HG03159 (cell line): ENCODE measurements around the gene ANAPC15.

Source experiments
- ATAC-seq: cut with Tn5 transposase; IDR thresholded peaks from one replicate; pipeline ENCODE4 v1.9.1; 2021; ENCODE audit warnings: mild to moderate bottlenecking, moderate library complexity; ENCODE audit not compliant: unreplicated experiment

ANAPC15 gene

DNA sequence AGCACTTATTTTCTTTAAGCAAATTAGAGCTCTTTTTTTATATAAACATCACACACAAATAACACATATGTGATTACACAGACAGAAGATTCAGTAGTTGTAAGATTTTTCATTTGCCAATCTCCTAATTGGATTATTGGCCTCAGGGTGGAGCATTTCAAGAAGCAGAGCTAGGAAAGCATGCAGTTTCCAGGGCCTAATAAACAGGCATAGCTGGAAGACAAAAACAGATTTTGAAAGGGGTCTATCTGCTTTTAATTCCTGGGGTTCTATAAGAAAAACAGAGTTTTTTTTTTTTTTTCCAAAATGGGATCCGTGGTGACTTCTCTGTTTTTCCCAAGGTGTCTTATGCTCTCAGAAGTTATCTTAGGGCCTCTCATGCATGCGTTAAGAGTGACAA is 15.4 kb upstream of the ANAPC15 start:
- ATAC-seq = no peak

DNA sequence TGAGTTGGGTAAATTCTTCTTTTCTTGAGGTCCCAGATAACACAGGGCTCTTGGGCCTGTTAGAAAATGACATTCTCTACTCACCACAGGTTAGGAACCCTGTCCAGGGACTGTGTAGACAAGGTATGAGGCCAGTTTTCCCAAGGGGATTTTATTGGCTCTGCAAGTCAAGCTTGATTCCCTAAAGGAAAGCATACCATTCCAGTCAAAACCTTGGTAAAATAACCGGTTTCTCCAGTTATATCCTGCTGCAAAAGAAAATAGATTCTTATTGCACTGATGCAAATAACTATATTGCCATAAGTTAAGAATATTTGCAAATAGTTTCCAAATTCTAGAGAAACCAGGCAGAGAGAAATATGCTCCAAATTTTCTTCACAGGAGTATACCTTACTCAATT is 13.5 kb upstream of the ANAPC15 start:
- no peak for ATAC-seq

DNA sequence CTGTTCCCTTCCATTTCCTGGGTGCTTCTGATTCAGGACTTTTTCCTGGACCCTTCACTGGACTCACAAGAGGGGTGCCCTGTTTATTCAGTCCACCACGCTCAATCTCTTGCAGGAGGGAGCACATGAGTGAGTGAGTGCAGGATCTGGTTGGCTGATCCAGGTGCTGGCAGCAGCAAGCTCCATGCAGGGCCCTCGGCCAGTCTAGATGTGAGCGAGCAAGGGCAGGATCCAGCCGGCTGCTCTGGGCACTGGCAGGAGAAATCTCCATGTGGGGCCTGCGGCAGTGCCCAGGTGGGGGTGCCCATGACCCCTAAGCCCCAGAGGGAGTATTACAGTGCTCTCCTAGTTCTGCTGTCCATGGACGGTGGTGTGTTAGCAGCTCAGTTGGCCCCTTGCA is 11.6 kb upstream of the ANAPC15 start:
- no peak for ATAC-seq

DNA sequence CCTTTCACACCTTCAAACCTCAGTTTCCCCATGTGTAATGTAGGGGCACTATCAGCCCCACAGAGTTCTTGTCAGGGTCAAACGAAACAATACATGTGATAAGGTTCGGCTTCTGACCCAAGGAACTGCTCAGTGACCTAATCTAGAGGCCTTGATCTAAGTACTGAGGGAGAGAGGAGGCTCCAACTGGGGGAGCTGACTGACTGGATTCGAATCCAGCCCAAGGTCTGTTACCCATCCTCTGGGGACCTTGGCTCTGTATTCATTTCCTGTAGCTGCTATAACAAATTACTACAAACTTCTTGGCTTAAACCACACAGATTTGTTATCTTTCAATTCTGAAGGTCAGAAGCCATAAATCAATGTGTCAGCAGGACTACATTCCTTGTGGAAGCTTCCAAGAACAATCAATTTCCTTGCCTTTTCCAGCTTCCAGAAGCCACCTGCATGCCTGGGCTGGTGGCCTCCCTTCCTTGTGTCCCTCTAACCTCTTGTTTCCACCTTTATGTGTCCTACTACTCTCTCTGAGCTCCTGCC is 10.7 kb upstream of the ANAPC15 start:
- ATAC-seq = no peak

DNA sequence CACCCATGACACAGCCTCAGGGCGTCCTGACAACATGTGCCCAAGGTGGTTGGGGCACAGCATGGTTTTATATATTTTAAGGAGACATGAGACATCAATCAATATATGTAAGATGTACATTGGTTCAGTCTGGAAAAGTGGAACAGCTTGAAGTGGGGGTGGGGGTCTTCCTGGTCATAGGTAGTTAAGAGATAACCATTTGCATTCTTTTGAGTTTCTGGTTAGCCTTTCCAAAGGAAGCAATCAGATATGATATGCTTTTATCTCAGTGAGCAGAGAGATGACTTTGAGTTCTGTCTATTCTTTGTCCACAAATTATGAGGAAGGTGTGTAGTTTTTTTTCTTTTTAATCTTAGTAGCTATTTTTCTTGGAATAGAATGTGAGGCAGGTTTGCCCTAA is 10.1 kb upstream of the ANAPC15 start:
- ATAC-seq = no peak

GRCh38 chr11:72120930-72121329 is 8.4 kb upstream of the ANAPC15 start:
- no peak for ATAC-seq

- ATAC-seq = no peak
These were observed 6.7 kb upstream of the ANAPC15 start for GRCh38 chr11:72119198-72119597.

GRCh38 chr11:72116019-72116755 is 3.7 kb upstream of the ANAPC15 start:
- ATAC-seq = no peak

- no peak for ATAC-seq
These were observed 2.1 kb upstream of the ANAPC15 start for GRCh38 chr11:72114570-72114969.

GRCh38 chr11:72112978-72113808 is 698 bp upstream of the ANAPC15 start:
- no peak for ATAC-seq

DNA sequence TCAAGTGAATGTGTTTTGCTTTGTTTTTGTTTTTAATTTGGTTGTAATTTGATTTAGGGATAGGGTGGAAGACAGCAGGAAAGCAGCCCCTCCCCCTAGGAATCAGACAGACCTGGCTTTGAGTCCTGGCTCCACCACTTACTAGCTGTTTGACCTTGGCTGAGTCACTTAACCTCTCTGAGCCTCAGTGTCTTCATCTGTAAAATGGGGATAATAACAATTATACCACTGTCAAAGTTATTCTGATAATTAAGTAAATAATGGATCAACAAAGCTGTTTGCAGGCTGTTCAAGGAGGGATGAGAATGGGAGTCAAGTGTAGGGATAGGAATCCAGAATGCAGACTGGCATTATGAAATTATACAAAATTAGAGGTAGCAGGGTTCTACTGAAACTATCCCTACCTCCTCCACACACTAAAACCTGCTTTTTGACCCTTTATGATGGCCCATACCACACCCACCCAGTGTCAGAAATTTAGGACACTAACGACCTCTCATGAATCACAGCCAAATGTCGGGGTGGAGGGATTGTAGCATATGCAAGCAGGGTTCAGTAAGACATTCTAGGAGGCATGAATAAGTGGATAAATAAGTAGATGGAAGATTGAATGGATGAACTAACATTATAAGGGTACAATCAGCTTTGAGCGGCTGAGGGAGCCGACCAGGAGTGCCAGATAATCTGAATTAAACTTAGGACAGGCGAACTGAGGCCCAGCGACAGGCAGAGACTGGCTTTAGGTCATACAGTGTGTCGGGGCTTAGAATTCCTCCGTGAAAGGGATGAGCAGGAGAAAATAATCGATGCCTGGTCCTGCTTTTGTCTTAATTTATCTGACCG is 974 bp downstream of the ANAPC15 start:
- peak; percentile 2 for ATAC-seq

GRCh38 chr11:72105888-72106287 is 6.6 kb downstream of the ANAPC15 start, which contains the start of gene TOMT:
Gene TOMT, plus strand, starts transcription at chr11:72105924. Its CDS starts 28 bp downstream, at chr11:72105952.
- no peak for ATAC-seq

- no peak for ATAC-seq
These were observed 8.7 kb downstream of the ANAPC15 start for GRCh38 chr11:72103754-72104167.

GRCh38 chr11:72102946-72103753 is 9.3 kb downstream of the ANAPC15 start, which contains the start of gene LAMTOR1:
Gene LAMTOR1, minus strand, starts transcription at chr11:72103297. Its CDS starts 73 bp downstream, at chr11:72103224.
- ATAC-seq = peak; percentile 92

DNA sequence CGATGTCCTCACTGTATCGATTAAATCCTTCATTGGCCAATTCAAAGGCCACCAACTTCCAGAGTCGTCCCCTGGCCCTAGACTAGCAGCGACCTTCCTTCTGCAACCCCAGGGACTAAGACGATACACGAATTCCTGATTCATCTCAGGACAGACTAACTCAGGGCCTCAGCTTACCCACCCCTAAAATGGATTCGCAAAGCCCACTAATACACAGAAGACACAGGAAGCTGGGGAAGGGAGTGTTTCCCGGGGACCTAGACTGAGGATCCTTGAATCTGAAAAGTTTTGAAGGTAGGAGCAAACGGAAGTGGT is 9.9 kb downstream of the ANAPC15 start:
- no peak for ATAC-seq

DNA sequence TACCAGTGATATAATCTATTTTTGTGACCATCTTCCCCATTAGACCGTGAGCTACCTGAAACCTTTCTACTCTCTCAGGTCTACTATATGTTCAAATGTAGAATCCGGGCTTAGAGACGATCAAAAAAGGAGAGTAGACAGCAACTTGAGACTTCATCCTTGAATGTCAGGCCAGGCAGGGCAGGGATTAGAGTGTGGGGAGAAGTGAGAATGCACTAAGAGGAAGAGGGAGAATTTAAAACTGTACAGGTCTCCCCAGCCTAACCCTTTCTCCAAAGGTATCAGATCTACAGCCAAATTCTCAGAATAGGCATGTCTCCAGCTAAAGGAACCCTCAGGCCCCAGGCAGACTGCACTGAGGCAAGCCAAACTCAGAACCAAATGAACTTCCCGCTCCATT is 10.3 kb downstream of the ANAPC15 start:
- no peak for ATAC-seq

DNA sequence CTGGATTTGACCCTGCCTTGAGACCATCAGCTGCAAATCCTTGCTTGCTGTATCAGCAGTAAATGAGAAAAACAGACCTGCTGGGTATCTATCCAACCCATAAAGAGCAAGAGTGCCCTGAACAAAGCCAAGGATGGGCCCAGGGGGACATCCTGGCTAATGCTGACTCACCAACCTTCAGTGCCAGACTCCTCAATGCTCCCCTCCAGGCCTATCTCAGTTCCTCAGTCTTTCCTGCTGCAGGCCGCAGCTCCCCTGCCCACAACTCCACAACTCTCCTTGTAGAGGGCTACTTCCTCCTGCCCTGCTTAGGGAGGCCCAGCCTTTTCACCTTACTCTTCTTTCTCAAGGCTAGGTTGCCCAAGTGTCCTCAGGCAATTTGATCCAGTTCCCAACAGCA is 12.0 kb downstream of the ANAPC15 start:
- ATAC-seq = no peak

DNA sequence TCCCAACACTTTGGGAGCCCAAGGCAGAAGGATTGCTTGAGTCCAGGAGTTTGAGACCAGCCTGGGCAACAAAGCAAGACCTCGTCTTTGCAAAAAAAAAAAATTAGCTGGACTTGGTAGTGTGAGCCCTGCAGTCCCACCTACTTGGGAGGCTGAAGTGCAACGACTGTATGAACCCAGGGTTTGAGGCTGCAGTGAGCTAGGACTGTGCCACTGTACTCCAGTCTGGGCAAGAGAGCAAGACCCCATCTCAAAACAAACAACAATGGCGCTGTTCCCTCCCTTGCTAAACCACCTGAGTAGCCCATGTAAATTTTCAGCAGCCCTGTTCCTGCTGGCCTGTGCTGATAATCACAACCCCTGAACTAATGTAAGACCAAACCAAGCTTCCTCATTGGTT is 12.5 kb downstream of the ANAPC15 start:
- no peak for ATAC-seq

DNA sequence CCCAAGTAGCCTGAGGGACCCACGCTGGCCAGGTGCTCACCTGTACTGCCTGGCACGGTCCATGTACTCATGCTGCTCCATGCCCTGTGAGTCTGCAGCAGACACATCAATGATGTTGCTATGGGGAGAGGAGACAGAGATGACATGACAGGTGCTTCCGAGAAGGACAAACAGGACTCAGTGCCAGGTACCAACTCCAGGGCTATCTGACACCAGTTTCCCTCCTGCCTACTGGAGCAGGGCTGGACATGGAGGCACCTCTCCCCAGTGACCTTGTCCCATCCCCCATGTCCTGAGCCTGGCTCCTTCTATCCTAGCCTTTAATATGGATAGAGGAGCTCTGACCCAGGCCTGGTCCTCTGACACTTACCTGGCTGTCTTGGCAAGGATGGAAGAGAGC is 13.8 kb downstream of the ANAPC15 start:
- ATAC-seq = no peak

DNA sequence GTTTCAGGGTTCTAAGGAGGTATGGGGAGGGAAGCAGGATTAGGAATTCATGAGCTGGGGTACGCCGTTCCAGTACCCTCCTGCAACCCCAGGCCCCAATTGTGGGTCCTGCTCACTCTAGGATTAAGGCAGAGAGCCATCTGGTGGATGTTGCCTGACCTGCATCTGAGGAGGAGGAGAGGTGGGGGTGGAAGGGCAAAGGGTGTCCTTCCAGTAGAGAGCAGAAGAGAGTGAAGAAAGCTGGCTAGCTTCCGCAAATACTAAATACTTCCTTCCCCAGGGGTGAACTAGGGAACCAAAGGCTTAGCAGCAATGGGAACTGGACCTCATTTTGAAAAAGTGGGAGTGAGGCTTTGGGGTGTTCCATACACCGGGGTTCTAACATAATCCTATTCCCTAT is 21.2 kb downstream of the ANAPC15 start:
- no peak for ATAC-seq
